Neuronal stem cell (in vitro differentiated cells): Measurements from ENCODE around the gene ANTXR2.

Source experiments
- DNase-seq: peaks from one replicate; pipeline ENCODE4 v3.0.0-alpha.2; 2013; ENCODE audit warnings: low spot score
- H2AFZ ChIP-seq: one replicate; pipeline ENCODE4 v1.6.1; 2013; ENCODE audit warnings: mild to moderate bottlenecking, low read length, inconsistent platforms
- H2AK5ac ChIP-seq: 2 replicates; pipeline ENCODE4 v1.6.1; 2013; ENCODE audit warnings: low read depth, mild to moderate bottlenecking, inconsistent platforms, low read length, moderate library complexity, mixed read lengths
- H2BK120ac ChIP-seq: 2 replicates; pipeline ENCODE4 v1.6.1; 2013; ENCODE audit warnings: low read depth, mild to moderate bottlenecking, inconsistent platforms, low read length, moderate library complexity, mixed read lengths
- H2BK12ac ChIP-seq: one replicate; pipeline ENCODE4 v1.6.1; 2013; ENCODE audit warnings: low read length, inconsistent platforms
- H2BK15ac ChIP-seq: 2 replicates; pipeline ENCODE4 v1.6.1; 2013; ENCODE audit warnings: mild to moderate bottlenecking, low read length, inconsistent platforms, mixed read lengths
- H2BK5ac ChIP-seq: one replicate; pipeline ENCODE4 v1.6.1; 2013; ENCODE audit warnings: inconsistent platforms, mild to moderate bottlenecking, low read length, moderate library complexity
- H3K14ac ChIP-seq: one replicate; pipeline ENCODE4 v1.6.1; 2013; ENCODE audit warnings: low read length, inconsistent platforms
- H3K18ac ChIP-seq: 2 replicates; pipeline ENCODE4 v1.6.1; 2013; ENCODE audit warnings: low read length, inconsistent platforms
- H3K23ac ChIP-seq: 2 replicates; pipeline ENCODE4 v1.6.1; 2013; ENCODE audit warnings: low read depth, mild to moderate bottlenecking, mixed read lengths, low read length, inconsistent platforms; ENCODE audit not compliant: poor library complexity
- H3K27ac ChIP-seq: replicated peaks from 3 replicates; pipeline ENCODE4 v1.5.1; 2013; ENCODE audit warnings: low read length, inconsistent platforms
- H3K27me3 ChIP-seq, 3 experiments: 2 replicates each; pipeline ENCODE4 v1.6.1; 2013; ENCODE audit warnings: low read length in 3 of 3, mild to moderate bottlenecking in 2 of 3, inconsistent platforms in 1 of 3, low read depth in 1 of 3, mixed read lengths in 1 of 3, moderate library complexity in 1 of 3; ENCODE audit not compliant: control insufficient read depth in 3 of 3, insufficient read depth in 3 of 3
- H3K36me3 ChIP-seq, 2 donors: replicated peaks in 1 of 2; 2 replicates each; pipeline ENCODE4 v1.6.1; 2013; ENCODE audit warnings: low read length in 2 of 2; ENCODE audit not compliant: control insufficient read depth in 2 of 2, insufficient read depth in 2 of 2
- H3K4ac ChIP-seq: 2 replicates; pipeline ENCODE4 v1.6.1; 2013; ENCODE audit warnings: inconsistent platforms, mild to moderate bottlenecking, low read length, moderate library complexity
- H3K4me1 ChIP-seq, 2 donors: 1 replicate in 1 of 2; 2 replicates in 1 of 2; pipeline ENCODE4 v1.6.1; 2013; ENCODE audit warnings: low read length in 2 of 2, low read depth in 1 of 2; ENCODE audit not compliant: control insufficient read depth in 2 of 2, insufficient read depth in 1 of 2
- H3K4me2 ChIP-seq: one replicate; pipeline ENCODE4 v1.6.1; 2013; ENCODE audit warnings: mild to moderate bottlenecking, low read length, inconsistent platforms; ENCODE audit not compliant: insufficient read depth, poor library complexity, severe bottlenecking
- H3K4me3 ChIP-seq, 2 donors: 2 replicates each; pipeline ENCODE4 v1.5.1; 2013; ENCODE audit warnings: low read length in 2 of 2, mild to moderate bottlenecking in 2 of 2, inconsistent platforms in 1 of 2, moderate library complexity in 1 of 2
- H3K79me1 ChIP-seq: one replicate; pipeline ENCODE4 v1.6.1; 2013; ENCODE audit warnings: low read depth, mild to moderate bottlenecking, inconsistent platforms, low read length, moderate library complexity
- H3K9ac ChIP-seq: one replicate; pipeline ENCODE4 v1.6.1; 2013; ENCODE audit warnings: mild to moderate bottlenecking, low read depth, low read length, inconsistent platforms; ENCODE audit not compliant: poor library complexity
- H3K9me3 ChIP-seq, 2 donors: replicated peaks in 1 of 2; 2 replicates each; pipeline versions ENCODE3 to v1.6.1; 2013; ENCODE audit warnings: low read length in 2 of 2, mild to moderate bottlenecking in 2 of 2, inconsistent platforms in 1 of 2, low read depth in 1 of 2, mixed read lengths in 1 of 2, moderate library complexity in 1 of 2; ENCODE audit not compliant: control insufficient read depth in 2 of 2, insufficient read depth in 1 of 2
- H4K8ac ChIP-seq: one replicate; pipeline ENCODE4 v1.6.1; 2013; ENCODE audit warnings: low read depth, mild to moderate bottlenecking, inconsistent platforms, low read length, moderate library complexity
- H4K91ac ChIP-seq: one replicate; pipeline ENCODE4 v1.6.1; 2013; ENCODE audit warnings: low read length, low read depth, mild to moderate bottlenecking, inconsistent platforms; ENCODE audit not compliant: poor library complexity
- WGBS, 2 donors: extraction: QIAGEN DNeasy Blood & Tissue Kit; methylation state at CpG; one replicate each; pipeline ENCODE4 v1.1.7; 2013; ENCODE audit warnings: missing lambda C conversion rate in 2 of 2, mixed read lengths in 1 of 2; ENCODE audit not compliant: insufficient read length in 2 of 2, insufficient replicate concordance in 1 of 2; ENCODE audit errors: extremely low coverage in 2 of 2; 5-methylcytosine and 5-hydroxymethylcytosine counted together

Gene ANTXR2

GRCh38 chr4:80070880-80071603 is 2.0 kb downstream of the ANTXR2 start:
- peaks cover 0 to 2% of the 10 kb centered on the region in 2 donors for H3K4me1 ChIP-seq
- H3K27me3 ChIP-seq = no peaks in the 10 kb centered on the region
- no peaks in the 10 kb centered on the region for H3K79me1 ChIP-seq
- no peak overlapping the region for H4K8ac ChIP-seq
- no peak overlapping the region for H2BK12ac ChIP-seq
- no peaks in the 10 kb centered on the region for H3K9me3 ChIP-seq
- H3K36me3 ChIP-seq = peaks cover 0 to 42% of the 10 kb centered on the region in 2 donors
- H3K9ac ChIP-seq = no peak overlapping the region
- H2AK5ac ChIP-seq = no peak overlapping the region
- no peak overlapping the region for H3K18ac ChIP-seq
- H2BK15ac ChIP-seq = no peak overlapping the region
- no peak overlapping the region for H4K91ac ChIP-seq
- no peak overlapping the region for H2BK120ac ChIP-seq
- WGBS, 2 donors = 100% methylated on average over 1 of the region's 6 CpGs; no CpG with 5 or more reads in 1 of the 2 donors
- H3K27ac ChIP-seq = no peak overlapping the region
- DNase-seq = no peak
- H3K23ac ChIP-seq = no peak overlapping the region
- H3K4me3 ChIP-seq = peak overlapping the region in 1 of 2 donors; percentile 83
- H2AFZ ChIP-seq = peak overlapping the region; percentile 99
- H3K4me2 ChIP-seq = peak overlapping the region; percentile 76
- no peak overlapping the region for H3K14ac ChIP-seq
- no peak overlapping the region for H2BK5ac ChIP-seq
- no peak overlapping the region for H3K4ac ChIP-seq

- no peak for DNase-seq
- no peak overlapping the region for H2BK12ac ChIP-seq
- peaks cover 0 to 52% of the 10 kb centered on the region in 2 donors for H3K36me3 ChIP-seq
- no peak overlapping the region for H4K91ac ChIP-seq
- no peak overlapping the region for H3K27ac ChIP-seq
- no peak overlapping the region for H3K9ac ChIP-seq
- no peak overlapping the region for H3K14ac ChIP-seq
- H3K23ac ChIP-seq = no peak overlapping the region
- no peak overlapping the region for H3K18ac ChIP-seq
- H2BK15ac ChIP-seq = no peak overlapping the region
- no peaks in the 10 kb centered on the region for H3K27me3 ChIP-seq
- H3K9me3 ChIP-seq = no peaks in the 10 kb centered on the region
- H3K4ac ChIP-seq = no peak overlapping the region
- H2BK120ac ChIP-seq = no peak overlapping the region
- no peak overlapping the region for H2BK5ac ChIP-seq
- peaks cover 0 to 2% of the 10 kb centered on the region in 2 donors for H3K4me1 ChIP-seq
- no peak overlapping the region for H4K8ac ChIP-seq
- no peaks in the 10 kb centered on the region for H3K79me1 ChIP-seq
- WGBS, 2 donors = no CpG with 5 or more reads among the region's 2 CpGs
- no peak overlapping the region for H2AK5ac ChIP-seq
- H3K4me3 ChIP-seq = no peak overlapping the region
- H2AFZ ChIP-seq = no peak overlapping the region
- no peak overlapping the region for H3K4me2 ChIP-seq
Observed at GRCh38 chr4:80069837-80070731, 2.9 kb downstream of the ANTXR2 start.

GRCh38 chr4:80069108-80069836 is 3.8 kb downstream of the ANTXR2 start:
- Histone ChIP-seq H3K36me3 (peaks cover 0 to 60% of the 10 kb centered on the region in 2 donors), H3K9me3 (no peaks in the 10 kb centered on the region)

More at GRCh38 chr4:80069108-80069836, 3.8 kb downstream of the ANTXR2 start:
- no peaks in the 10 kb centered on the region for H3K79me1 ChIP-seq
- no peak overlapping the region for H2AFZ ChIP-seq
- no peak overlapping the region for H3K4me3 ChIP-seq
- H3K23ac ChIP-seq = no peak overlapping the region
- no peak overlapping the region for H2BK5ac ChIP-seq
- no peak overlapping the region for H2BK15ac ChIP-seq
- no peak overlapping the region for H3K9ac ChIP-seq
- H3K4me1 ChIP-seq = peaks cover 0 to 2% of the 10 kb centered on the region in 2 donors
- H3K27ac ChIP-seq = no peak overlapping the region
- DNase-seq = no peak
- H3K14ac ChIP-seq = no peak overlapping the region
- H3K4me2 ChIP-seq = no peak overlapping the region
- no CpG with 5 or more reads among the region's 5 CpGs for WGBS, 2 donors
- no peaks in the 10 kb centered on the region for H3K27me3 ChIP-seq
- no peak overlapping the region for H2BK12ac ChIP-seq
- no peak overlapping the region for H3K18ac ChIP-seq
- no peak overlapping the region for H4K8ac ChIP-seq
- H3K4ac ChIP-seq = no peak overlapping the region
- H2BK120ac ChIP-seq = no peak overlapping the region
- no peak overlapping the region for H4K91ac ChIP-seq
- no peak overlapping the region for H2AK5ac ChIP-seq
